A204.1 (cell line): Measurements from ENCODE around the gene AKAP6.
"Not testable (repeated sequence)": the region's sequence is repeated elsewhere in the genome, so short reads cannot be mapped to it uniquely, and the experiment has no call there.

Experiments
- FAIRE-seq: peaks from 2 replicates; lab custom pipeline; 2012; peaks lifted over from hg19 to GRCh38; lab: Jason Lieb, UNC

Gene AKAP6

DNA sequence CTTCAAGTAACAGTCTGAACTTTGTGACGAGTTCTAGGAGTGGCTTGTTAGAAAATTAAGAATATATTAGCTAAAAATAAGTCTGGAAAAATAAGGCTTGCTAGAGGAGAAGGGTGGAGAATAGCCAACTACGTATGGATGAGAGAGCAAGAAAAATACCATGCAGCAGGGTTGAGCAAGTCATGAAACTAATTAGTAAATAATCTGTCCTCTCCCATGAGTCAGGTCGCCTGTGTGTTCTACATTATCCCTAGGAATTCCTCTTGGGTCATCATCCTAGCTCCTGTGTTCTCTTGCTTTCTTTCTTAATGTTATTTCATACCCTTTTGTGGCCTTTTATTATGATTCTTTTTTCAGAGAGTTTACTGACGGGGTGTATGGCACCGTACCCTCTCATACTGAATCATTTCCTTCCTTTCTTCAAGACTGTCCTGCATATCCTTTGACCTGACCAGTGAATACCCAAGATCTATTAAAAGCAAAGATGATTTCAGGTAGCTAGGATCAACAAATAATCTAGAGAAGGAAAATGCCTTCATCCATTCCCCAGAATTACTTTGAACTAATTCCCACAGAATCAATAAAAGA lies 432.4 kb downstream of the AKAP6 start:
- FAIRE-seq: no peak

DNA sequence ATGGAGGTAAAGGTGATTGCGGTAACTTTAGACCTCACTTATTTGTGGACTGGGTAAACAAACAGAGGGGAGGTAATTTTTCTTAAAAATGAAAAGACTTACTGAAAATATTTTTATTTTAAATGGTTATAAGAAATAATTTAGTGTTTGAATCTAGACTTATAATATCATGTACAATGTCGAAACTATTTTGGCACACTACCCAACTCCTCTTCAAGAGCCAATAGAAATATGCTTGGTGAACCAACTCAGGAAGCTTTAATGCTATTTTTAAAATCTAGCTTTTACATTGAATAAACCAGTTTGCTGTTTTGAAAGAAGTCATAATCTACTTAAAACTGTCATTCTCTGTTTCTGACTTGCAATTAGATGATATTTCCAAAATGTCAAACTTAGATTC lies 433.8 kb downstream of the AKAP6 start:
- FAIRE-seq: peak; percentile 3

DNA sequence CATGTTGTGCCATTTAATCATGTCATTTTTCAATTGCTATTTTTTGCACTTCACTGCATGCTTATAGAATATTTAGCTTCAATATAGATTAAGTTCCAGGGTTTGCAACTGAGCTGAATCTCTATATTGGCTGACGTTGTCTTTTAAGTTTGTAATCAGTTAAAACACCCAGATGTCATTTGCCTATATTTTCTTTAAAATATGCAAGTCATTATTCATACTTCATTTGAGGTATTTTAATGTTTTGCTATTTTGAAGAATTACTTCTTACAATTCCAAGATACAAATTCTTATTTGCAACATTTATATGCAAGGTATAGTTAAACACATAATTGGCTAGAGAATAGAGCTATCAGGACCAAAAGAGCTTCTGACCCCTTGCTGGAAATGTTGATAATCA lies 434.6 kb downstream of the AKAP6 start:
- FAIRE-seq: peak; percentile 43

DNA sequence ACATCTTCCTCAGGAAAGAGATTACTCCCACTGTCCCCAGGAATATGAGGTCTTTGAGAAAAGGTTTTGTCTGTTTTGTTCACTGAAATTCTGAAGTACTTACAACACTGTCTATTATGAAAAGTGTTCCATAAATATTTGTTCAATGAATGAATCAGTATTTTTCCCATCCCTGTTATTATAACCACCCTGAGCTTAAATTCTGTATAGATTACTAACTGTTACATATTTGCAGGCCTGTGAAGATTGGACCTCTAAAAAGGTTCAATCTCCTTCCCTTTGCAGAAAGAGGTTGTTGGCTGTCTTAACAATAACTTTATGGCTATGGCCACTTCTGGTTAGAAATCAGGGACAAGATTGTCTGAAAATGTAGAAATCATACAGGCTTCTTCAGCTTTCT lies 435.0 kb downstream of the AKAP6 start:
- no peak for FAIRE-seq

DNA sequence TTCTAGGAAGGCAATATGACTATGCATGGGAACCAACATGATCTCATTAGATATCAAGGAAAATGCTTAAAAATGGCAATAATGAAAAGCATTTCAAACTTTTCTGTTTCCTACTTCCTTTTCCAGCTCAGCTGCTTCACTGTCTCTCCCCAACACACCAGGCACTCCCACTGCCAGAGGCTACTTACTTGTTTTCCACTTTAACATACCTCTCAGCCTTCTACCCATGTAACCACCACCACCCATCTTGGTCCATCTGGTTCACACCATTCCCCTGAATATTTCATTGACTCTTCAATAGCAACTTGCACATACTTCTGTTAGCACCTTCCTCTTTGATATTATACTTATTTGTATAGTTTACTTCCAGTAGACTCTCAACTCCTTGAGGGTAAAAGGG lies 441.3 kb downstream of the AKAP6 start:
- FAIRE-seq: no peak

DNA sequence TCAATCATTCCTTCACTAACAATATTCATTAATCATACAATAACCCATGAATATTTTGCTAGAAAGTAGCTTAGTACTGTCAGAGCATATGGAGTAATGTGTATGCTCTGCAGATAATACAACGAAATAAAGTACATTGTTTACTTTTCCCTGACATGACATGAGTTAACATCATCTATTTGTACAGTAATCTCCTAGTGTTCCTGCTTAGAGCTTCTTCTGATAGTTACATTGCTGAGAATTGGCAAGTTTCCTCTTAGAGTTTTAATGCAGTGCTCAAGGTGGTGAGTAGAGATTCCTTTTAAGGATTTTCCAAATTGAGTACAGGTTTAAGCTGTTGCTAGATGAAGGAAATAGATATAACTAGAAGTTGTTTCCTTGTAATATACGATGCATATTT lies 445.1 kb downstream of the AKAP6 start:
- no peak for FAIRE-seq

DNA sequence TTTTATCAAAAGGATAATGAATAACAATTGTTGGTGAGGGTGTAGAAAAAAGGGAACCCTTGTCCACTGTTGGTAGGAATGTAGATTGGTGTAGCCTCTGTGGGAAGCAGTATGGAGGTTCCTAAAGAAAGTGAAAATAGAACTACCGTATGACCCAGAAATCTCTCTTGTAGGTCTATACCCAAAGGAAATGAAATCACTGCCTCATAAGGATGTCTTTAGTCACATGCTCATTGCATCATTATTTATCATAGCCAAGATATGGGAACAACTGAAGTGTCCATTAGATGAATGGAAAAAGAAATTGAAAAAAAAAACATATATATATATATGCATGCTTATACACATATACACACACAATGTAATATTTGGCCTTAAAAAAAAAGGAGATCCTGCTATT lies 450.7 kb downstream of the AKAP6 start:
- FAIRE-seq: no peak

DNA sequence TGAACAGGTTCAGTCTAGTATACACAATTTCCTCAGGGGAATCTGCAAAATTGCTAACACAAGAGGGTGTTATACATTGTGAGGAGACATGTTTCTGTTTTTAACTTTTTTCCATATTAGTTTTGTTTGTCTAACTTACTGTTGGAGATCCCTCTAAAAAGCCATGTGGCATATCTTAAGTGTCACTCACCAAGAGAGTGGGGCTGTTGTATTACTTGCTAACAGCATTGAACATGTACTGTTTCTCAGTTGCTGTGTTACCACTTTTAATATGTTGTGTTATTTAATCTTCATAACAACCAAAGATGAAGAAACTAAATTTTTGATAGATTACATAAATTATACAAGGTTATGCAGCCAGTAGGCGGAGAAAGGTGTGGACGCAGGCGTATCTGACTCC lies 455.3 kb downstream of the AKAP6 start:
- FAIRE-seq: no peak

DNA sequence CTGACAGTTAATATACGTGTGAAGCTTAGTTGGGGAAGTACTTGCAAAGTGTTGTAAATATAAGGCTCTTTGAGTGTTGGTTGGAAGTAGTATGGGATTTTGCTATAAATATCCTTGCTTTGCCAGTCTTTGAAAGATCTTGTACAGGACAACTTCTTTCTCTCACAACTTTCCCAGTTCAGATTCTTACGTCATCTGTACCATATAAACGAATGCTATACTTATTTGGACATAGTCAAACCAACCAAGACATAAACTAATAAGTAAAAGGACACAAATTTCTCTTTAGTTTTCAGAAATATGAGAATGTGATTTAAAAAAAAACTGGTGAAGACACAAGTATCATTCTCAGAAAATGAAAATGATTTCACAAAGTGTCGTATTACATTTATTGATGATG lies 456.5 kb downstream of the AKAP6 start:
- no peak for FAIRE-seq

DNA sequence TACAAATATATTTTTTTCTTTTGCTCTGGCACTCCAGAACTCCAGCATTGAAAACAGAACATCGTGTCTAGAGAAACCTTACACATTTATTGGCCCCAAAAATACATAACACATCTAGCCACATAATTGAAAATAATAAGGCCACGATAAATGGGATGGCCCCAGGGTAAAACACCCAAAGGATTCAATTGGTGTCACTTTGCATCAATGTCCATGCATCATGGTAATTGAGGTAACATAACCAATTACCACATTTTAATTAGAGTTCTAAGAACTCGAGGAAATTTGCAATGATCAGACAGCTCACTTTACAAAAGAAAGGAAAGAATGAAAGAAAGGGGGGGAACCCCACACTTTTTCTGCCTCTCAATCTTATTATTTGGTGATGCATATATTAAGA lies 457.8 kb downstream of the AKAP6 start:
- FAIRE-seq: no peak

DNA sequence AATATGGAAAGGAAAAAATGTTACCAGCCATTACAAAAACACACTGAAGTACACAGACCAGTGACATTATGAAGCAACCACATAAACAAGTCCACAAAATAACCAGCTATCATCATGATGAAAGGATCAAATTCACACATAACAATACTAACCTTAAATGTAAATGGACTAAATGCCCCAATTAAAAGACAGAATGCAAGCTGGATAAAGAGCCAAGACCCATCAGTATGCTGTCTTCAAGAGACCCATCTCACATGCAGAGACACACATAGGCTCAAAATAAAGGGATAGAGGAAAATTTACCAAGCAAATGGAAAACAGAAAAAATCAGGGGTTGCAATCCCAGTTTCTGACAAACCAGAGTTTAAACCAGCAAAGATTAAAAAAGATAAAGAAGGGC lies 463.9 kb downstream of the AKAP6 start:
- not testable (repeated sequence) for FAIRE-seq

DNA sequence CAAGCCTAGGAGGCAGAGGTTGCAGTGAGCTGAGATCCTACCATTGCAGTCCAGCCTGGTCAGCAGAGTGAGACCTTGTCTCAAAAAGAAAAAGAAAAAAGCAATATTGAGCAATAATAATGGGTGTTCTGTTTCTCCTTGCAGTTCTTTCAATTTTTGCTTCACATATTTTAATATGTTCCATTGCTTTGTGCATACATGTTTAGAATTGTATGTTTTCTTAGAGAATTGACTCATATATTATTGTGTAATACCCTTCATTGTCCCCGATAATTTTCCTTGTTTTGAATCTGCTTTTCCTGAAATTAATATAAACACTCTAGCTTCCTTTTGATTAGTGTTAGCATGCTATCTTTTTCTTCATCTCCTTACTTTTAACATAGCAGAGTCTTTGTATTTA lies 471.2 kb downstream of the AKAP6 start:
- no peak for FAIRE-seq

DNA sequence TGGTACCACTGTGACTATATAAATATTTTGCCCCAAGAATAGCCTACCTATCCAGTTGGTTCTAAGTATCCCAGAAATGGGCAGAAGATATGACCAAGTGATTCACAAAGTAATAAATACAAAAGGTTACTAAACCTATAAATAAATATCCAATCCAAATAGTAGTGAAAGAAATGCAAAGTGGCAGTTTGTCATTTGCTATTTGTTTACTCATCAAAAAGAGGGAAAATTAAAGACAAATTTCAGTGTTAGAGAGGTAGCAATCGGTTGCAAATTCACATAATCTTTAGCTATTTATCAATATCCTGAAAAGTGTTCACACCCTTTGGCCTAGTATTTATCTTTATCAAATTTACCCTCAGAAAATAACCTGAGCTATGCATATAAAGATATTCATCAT lies 473.2 kb downstream of the AKAP6 start:
- FAIRE-seq: no peak

DNA sequence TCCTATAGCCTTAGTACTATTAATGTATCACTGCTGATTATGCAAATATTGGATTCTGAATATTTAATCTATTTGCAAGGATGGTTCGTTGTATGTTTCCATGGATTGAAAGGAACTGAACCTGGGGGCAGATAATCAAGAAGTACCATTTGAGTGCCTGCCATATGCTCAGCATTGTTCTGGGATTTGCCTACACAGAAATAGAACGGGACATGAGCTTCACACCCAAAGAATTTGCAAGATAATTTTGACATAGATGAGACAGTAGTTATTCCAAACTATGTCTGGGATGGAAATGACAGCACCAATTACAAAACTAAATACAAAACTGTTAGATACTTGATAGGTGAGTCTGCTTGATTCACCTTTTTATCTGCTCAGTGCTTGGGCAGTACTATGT lies 476.9 kb downstream of the AKAP6 start:
- FAIRE-seq: no peak

DNA sequence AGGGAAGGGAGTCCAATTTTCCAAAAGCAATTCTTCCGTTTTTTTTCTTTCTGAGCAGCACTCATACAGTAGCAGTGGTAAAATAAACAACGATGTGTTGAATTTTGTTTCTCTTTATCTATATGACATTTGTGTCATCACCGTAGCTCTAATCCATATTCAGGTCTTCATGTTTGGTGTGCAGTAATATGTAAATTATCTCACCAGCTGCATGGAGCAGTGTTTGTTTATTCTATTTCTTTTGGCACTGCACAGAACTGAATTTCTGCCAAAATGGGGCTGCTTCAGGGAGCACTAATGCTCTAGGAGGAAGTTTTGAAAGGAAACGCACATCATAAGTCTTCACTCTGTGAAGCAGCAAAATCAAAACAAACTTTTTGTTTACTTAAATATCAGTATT lies 479.5 kb downstream of the AKAP6 start:
- no peak for FAIRE-seq

DNA sequence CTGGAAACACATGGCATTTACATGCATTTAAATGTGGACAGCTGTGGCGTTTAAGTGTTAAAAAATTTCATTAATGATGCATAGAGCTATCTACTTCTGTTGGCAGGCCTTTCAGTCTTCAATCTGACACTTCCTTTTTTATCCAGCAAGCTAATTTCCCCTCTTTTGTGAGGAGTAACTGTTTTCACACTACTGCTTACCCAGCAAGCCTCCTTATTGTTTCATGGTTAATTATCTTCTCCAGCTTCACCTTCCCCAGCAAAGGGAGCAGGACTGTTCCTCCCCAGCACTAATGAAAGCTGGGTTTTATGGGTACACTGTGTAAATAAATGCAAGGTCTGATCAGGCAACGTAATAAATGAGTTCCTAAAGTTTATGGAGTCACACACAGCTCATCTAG lies 480.2 kb downstream of the AKAP6 start:
- FAIRE-seq: no peak

DNA sequence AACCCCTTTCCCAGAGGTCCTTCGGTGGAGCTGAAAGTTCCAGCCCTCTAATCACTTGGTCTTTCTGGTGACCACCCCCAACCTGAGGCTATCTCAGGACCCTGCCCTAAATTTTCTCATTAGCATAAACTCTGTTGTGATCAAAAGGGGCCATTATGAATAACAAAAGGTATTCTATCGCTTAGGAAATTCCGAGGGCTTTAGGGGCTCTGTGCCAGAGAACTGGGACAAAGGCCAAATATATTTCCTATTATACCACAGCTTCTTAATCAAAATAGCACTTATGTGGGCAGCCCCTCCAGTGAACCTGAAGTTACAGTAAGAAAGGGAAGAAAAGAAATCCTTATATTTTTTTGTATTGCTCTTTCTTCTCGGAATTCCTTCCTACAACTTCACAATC lies 484.3 kb downstream of the AKAP6 start:
- FAIRE-seq: no peak

DNA sequence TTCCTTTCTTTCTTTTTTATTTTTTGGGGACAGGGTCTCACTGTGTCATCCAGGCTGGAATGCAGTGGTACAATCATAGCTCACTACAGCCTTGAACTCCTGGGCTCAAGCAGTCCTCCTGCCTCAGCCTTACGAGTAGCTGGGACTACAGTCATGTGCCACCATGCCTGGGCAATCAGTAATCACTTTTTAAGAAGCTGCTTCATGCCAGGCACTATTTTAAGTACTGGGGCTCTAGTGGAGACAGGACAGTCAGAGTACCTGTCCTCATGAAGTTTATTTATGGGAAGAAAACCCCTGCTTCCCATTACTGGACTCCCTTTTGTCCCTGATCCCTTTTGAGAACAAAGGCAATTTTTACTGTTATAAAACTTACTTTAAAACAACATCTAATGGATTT lies 485.6 kb downstream of the AKAP6 start:
- FAIRE-seq: no peak

DNA sequence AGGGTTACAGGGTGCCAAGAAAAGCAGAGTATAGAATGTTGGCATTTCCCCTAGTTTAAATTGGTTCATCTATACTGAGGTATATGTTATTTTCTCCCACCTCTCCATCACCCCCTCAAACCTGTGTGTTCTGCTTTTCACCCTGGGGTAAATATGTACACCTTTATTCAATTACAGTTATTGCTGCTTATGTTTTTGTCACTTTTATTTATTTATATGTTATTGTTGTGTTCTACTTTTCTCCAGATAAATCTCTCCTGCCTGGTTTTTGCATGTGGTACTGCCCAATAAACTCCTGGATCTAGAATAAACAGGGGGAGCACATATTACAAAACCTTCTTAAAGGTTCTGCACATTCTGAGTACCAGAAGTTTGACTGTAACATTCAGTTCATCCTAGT lies 487.5 kb downstream of the AKAP6 start:
- no peak for FAIRE-seq

DNA sequence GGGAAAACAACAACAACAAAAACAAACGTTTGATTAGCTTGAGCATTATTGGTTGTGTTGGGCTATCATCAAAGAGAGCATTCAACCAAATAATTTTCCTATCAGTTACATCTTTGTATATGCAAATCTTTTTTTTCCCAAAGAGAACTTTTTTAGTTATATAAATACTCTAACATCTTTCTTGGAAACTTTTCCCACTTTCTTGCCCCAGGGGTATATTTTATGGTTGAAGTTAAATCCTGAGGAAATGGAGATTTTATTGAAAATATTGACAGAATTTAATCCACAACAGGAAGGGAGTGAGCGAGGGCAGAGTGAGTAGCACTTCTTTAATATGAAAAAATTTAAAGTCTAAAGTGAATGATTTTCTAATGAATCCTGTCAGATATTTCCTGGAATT lies 488.7 kb downstream of the AKAP6 start:
- FAIRE-seq: no peak

DNA sequence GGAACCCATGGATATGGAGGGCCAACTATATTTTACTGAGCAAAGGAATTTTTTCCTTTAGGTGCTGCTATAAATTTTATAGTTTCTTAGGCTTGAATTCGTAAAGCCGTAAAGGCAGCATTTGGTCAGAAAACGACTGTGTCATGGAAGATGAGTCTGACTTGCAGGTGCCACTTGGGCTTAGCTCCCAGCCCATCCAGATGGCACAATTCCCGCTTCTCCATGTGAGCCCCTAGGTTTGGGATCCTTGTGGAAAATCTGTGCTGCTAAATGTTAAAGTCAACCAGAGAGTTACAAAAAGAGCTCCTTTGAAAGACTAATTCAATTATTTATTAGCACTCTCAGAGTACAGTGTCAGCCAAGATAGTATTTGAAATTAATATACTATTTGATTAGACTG lies 489.5 kb downstream of the AKAP6 start:
- no peak for FAIRE-seq

DNA sequence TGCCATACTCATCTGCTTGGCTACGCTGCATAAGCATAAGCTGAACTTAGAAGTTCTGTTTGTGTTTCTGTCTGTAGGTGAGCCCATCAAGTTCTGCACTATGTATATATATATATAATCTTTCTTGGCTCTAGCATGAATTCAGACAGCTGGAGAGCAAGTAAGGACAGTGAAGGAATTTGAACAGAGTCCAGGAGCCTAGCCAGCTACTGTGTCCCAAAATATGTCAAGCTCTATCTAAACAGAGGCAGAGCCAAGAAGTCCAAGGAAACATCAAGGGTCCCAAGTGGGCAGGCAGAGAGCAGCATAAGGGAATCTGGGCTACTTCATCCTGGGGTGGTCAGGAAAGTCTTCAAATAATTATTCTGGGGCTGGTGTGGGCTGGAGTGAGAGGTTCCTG lies 491.1 kb downstream of the AKAP6 start:
- FAIRE-seq: no peak

DNA sequence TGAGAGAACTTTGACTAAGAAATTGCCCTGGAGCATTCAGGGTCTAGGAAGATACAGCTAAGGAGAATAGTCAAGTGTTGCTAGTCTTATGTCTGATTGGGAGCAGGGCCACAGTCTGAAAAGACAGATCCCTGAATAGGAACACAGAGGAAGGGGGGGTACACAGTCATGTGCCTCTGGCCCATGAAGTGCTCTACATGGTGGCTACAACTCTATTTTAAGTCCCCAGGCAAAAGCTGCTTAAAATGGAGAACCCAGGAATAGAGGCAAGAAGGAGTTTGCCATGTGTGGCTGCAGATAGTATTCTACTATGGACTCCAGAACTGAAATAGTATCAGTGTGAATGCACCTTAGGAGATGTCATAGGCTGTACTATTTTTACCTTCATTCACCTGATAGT lies 491.6 kb downstream of the AKAP6 start:
- no peak for FAIRE-seq

DNA sequence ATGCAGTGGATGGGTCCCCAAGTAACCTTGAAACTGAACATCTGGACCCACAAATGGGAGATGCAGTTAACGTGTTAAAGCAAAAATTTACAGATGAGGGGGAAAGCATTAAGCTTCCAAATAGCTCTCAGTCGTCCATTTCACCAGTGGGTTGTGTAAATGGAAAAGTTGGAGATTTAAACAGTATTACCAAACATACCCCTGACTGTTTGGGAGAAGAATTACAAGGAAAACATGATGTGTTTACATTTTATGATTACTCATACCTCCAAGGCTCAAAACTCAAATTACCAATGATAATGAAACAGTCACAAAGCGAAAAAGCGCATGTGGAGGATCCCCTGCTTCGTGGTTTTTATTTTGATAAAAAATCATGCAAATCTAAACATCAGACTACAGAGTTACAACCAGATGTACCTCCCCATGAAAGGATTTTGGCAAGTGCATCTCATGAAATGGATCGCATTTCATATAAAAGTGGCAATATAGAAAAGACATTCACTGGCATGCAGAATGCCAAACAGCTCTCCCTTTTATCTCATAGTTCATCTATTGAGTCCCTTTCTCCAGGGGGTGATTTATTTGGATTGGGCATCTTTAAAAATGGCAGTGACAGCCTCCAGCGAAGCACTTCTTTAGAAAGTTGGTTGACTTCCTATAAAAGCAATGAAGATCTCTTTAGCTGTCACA lies 493.0 kb downstream of the AKAP6 start:
- no peak for FAIRE-seq

DNA sequence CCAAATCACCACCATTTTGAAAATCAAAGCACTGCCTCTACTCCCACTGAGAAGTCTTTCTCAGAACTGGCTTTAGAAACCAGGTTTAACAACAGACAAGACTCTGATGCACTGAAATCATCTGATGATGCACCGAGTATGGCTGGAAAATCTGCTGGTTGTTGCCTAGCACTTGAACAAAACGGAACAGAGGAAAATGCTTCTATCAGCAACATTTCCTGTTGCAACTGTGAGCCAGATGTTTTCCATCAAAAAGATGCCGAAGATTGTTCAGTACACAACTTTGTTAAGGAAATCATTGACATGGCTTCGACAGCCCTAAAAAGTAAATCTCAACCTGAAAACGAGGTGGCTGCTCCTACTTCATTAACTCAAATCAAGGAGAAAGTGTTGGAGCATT lies 494.6 kb downstream of the AKAP6 start:
- no peak for FAIRE-seq
